Measurements from ENCODE around the gene PCGF2.

PCGF2 gene

DNA sequence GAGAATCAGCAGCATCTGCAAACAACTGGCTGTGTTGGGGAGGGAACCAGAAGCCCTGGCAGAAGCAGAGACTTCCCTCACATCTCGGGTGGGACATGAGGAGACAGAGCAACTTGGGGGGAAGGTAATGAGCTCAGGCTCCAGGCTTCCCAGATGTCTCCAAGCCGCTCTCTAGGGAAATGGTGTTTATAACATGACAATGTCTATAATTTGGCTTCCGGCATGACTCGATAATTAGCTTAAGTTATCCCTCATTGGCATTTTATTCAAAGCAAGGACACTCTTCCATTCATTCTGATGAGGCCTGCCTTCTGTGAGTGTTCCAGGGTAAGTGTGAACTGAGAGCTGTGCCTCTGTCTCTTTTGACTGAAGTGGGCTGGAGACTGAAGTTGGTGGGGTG lies 57.8 kb downstream of the PCGF2 start:
- TF ChIP-seq, protein P1, sequence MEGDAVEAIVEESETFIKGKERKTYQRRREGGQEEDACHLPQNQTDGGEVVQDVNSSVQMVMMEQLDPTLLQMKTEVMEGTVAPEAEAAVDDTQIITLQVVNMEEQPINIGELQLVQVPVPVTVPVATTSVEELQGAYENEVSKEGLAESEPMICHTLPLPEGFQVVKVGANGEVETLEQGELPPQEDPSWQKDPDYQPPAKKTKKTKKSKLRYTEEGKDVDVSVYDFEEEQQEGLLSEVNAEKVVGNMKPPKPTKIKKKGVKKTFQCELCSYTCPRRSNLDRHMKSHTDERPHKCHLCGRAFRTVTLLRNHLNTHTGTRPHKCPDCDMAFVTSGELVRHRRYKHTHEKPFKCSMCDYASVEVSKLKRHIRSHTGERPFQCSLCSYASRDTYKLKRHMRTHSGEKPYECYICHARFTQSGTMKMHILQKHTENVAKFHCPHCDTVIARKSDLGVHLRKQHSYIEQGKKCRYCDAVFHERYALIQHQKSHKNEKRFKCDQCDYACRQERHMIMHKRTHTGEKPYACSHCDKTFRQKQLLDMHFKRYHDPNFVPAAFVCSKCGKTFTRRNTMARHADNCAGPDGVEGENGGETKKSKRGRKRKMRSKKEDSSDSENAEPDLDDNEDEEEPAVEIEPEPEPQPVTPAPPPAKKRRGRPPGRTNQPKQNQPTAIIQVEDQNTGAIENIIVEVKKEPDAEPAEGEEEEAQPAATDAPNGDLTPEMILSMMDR (IDR thresholded peaks at IDR 0.05; ENCODE audit: low read depth, low read length, missing control alignments), result no peak
- H3K4me3 ChIP-seq (replicated peaks; ENCODE audit: low read depth, low read length), result no peak overlapping the region
- DNase-seq (ENCODE audit: extremely low read depth, low read depth), result no peak

DNA sequence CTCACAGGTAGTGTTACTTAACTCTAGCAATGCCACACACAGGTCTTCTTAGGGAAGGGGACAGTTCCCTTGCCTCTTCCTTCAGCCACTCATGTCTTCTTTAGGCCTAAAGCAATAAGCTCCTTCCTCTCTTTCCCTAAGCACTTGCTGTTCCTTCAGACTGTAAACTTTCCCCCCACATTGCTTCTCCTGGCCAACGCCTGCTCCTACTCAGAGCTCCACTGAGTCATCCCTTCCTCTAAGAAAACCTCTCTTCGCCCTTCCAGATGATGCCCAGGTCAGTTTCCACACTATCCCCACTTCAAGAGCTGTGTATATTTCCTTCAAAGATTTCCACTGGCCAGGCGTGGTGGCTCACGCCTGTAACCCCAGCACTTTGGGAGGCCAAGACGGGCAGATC lies 60.9 kb downstream of the PCGF2 start:
- TF ChIP-seq, protein P1 (IDR thresholded peaks at IDR 0.05; ENCODE audit: low read depth, low read length, missing control alignments), result no peak
- no peak for DNase-seq (ENCODE audit: extremely low read depth, low read depth)
- no peak overlapping the region for H3K4me3 ChIP-seq (replicated peaks; ENCODE audit: low read depth, low read length)

DNA sequence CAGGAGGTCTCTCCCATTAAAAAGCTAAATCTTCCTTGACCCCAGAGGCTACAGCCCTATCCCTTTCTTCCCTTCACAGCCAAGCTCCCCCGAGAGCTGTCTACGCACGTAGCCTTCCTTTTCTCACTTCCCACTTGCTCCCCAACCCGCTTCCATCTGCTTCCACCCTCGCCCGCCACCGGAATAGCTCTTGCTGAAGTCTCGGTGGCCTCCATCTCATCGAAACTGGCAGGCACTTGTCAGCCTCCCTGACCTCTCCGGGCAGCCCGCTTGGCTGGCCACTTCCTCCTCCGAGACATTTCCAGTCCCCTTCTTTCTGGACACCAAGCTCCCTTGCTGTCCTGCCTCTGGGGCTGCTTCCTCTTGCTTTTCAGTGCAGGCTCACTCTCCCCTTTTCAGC lies 62.6 kb downstream of the PCGF2 start:
- H3K4me3 ChIP-seq (replicated peaks; ENCODE audit: low read depth, low read length), result no peak overlapping the region
- no peak for DNase-seq (ENCODE audit: extremely low read depth, low read depth)
- TF ChIP-seq, protein P1 (IDR thresholded peaks at IDR 0.05; ENCODE audit: low read depth, low read length, missing control alignments), result no peak

Measured in HFF-Myc (cell line).